Tibial artery (tissue), 4 donors: ENCODE results near the gene ZBTB16.

Experiments used
- DNase-seq, 2 donors: peaks; one replicate each; pipeline ENCODE4 v3.0.0-alpha.2; 2019
- H3K27ac ChIP-seq, 2 donors: fragments of 200-600 bp; sonication (generic) in 1 of 2; 1 replicate in 1 of 2; 2 replicates in 1 of 2; pipeline ENCODE4 v1.5.1; 2018 to 2019; ENCODE audit warnings: mild to moderate bottlenecking in 1 of 2
- H3K27me3 ChIP-seq, 2 donors: fragments of 200-600 bp; sonication (generic) in 1 of 2; one replicate each; pipeline versions ENCODE4 v1.5.1 to v1.6.0; 2016 to 2019
- H3K36me3 ChIP-seq, 3 donors: fragments of 200-600 bp; sonication (generic) in 2 of 3; one replicate each; pipeline ENCODE4 v1.5.1; 2016 to 2019; ENCODE audit warnings: mild to moderate bottlenecking in 2 of 3
- H3K4me1 ChIP-seq, 4 donors: fragments of 200-600 bp; sonication (generic) in 2 of 4; 1 replicate in 3 of 4; 2 replicates in 1 of 4; pipeline ENCODE4 v1.5.1; 2016 to 2019
- H3K4me3 ChIP-seq, 2 donors: fragments of 200-600 bp; sonication (generic) in 1 of 2; 1 replicate in 1 of 2; 2 replicates in 1 of 2; pipeline ENCODE4 v1.5.1; 2018 to 2019; ENCODE audit warnings: mild to moderate bottlenecking in 2 of 2
- H3K9me3 ChIP-seq, 3 donors: fragments of 200-600 bp; sonication (generic) in 1 of 3; one replicate each; pipeline ENCODE4 v1.5.1; 2016 to 2019
- intact Hi-C: fragments of 100-400 bp; cut with DNase I; formaldehyde crosslinking; loops from one replicate; pipeline ENCODE4 v1.15.0; 2023; ENCODE audit warnings: low total_unique reads
- TF ChIP-seq, protein P1 (sequence below), 2 experiments: fragments of 200-600 bp in 1 of 2; fragments of 450-650 bp in 1 of 2; IDR thresholded peaks; one replicate each; pipeline ENCODE4 v1.5.1; 2017 to 2019; ENCODE audit warnings: antibody characterized with exemption in 2 of 2, mild to moderate bottlenecking in 1 of 2, moderate library complexity in 1 of 2

Gene ZBTB16

GRCh38 chr11:114057605-114058004, 1.9 kb upstream of the ZBTB16 start:
- Histone ChIP-seq H3K4me1 (peaks cover 0 to 25% (median 14%) of the 10 kb centered on the region in 4 donors), H3K27me3 (no peaks in the 10 kb centered on the region), H3K36me3 (peaks cover 18 to 25% (median 23%) of the 10 kb centered on the region in 3 donors), H3K9me3 (no peaks in the 10 kb centered on the region), H3K4me3 (peak overlapping the region in 1 of 2 donors; percentile 99), H3K27ac (peak overlapping the region; percentile 97 to 98)
- TF ChIP-seq, protein P1, sequence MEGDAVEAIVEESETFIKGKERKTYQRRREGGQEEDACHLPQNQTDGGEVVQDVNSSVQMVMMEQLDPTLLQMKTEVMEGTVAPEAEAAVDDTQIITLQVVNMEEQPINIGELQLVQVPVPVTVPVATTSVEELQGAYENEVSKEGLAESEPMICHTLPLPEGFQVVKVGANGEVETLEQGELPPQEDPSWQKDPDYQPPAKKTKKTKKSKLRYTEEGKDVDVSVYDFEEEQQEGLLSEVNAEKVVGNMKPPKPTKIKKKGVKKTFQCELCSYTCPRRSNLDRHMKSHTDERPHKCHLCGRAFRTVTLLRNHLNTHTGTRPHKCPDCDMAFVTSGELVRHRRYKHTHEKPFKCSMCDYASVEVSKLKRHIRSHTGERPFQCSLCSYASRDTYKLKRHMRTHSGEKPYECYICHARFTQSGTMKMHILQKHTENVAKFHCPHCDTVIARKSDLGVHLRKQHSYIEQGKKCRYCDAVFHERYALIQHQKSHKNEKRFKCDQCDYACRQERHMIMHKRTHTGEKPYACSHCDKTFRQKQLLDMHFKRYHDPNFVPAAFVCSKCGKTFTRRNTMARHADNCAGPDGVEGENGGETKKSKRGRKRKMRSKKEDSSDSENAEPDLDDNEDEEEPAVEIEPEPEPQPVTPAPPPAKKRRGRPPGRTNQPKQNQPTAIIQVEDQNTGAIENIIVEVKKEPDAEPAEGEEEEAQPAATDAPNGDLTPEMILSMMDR (IDR thresholded peaks at IDR 0.05) = no peak
- intact Hi-C loops = loop anchor here (5.0 kb wide), 1 partner anchor 65 kb away; no protein-coding TSS in a partner anchor
- no peak for DNase-seq

GRCh38 chr11:114058026-114058706, 1.3 kb upstream of the ZBTB16 start:
- H3K27ac ChIP-seq = peak overlapping the region; percentile 97 to 98
- H3K27me3 ChIP-seq = no peaks in the 10 kb centered on the region
- TF ChIP-seq, protein P1 (IDR thresholded peaks at IDR 0.05) = no peak
- peak in 1 of 2 donors; percentile 80 for DNase-seq
- intact Hi-C loops = loop anchor here (5.0 kb wide), 1 partner anchor 66 kb away; no protein-coding TSS in a partner anchor
- H3K4me3 ChIP-seq = peak overlapping the region; percentile 94 to 99
- no peaks in the 10 kb centered on the region for H3K9me3 ChIP-seq
- H3K36me3 ChIP-seq = peaks cover 20 to 31% (median 27%) of the 10 kb centered on the region in 3 donors
- H3K4me1 ChIP-seq = peaks cover 0 to 30% (median 17%) of the 10 kb centered on the region in 4 donors

DNA sequence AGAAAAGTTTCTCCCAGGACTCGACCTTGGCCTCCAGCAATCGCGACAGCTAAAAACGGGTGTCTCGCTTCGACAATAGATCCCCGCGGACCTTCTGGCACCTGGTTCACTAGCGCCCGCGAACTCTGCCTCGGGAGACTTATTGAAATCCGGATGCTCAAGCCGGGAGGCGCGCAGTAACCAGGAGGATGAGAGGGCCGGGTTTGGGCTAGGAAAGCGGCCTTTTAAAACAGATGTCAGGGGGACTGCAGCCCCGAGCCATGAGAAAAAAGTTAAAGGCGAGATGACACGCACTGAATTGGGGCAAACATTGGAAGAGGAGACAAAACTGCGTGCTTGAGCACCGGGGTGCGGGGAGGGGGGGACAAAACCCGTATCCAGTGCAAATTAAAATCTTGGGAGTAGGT, 637 bp upstream of the ZBTB16 start:
- DNase-seq = peak in 1 of 2 donors; percentile 78

DNA sequence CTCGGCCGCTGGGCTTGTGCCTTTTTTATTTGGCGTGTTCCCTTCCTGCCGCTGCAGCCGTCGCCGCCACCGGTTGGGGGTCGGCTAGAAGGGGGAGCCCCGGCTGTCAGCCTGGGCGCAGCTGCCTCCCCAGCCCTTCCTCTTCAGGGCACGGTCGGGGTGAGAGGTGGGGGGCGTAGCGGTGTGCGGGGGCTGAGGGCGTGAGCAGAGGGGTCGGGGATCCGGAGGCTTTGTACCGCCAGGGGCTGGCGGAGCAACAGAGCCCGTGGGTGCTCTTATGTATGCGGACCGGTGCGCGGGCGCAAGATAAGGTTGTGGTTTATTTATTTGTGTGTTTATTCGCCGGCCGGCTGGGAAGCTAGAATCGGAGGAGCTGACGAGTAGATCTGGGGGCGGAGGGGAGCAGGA, 477 bp downstream of the ZBTB16 start:
- intact Hi-C loops = loop anchor here (5.0 kb wide), 3 partner anchors 68 to 197 kb away; no protein-coding TSS in a partner anchor
- peak overlapping the region; percentile 94 to 99 for H3K4me3 ChIP-seq
- peaks cover 39 to 49% (median 46%) of the 10 kb centered on the region in 3 donors for H3K36me3 ChIP-seq
- H3K9me3 ChIP-seq = no peaks in the 10 kb centered on the region
- peaks cover 0 to 48% (median 31%) of the 10 kb centered on the region in 4 donors for H3K4me1 ChIP-seq
- peak overlapping the region; percentile 97 to 98 for H3K27ac ChIP-seq
- H3K27me3 ChIP-seq = no peaks in the 10 kb centered on the region
- DNase-seq = no peak
- TF ChIP-seq, protein P1 (IDR thresholded peaks at IDR 0.05) = no peak

More for the DNA sequence above, 637 bp upstream of the ZBTB16 start:
- intact Hi-C loops = loop anchor here (5.0 kb wide), 1 partner anchor 67 kb away; no protein-coding TSS in a partner anchor
- peaks cover 0 to 37% (median 23%) of the 10 kb centered on the region in 4 donors for H3K4me1 ChIP-seq
- no peaks in the 10 kb centered on the region for H3K27me3 ChIP-seq
- peak overlapping the region; percentile 97 to 98 for H3K27ac ChIP-seq
- TF ChIP-seq, protein P1 (IDR thresholded peaks at IDR 0.05) = no peak
- H3K36me3 ChIP-seq = peaks cover 27 to 38% (median 34%) of the 10 kb centered on the region in 3 donors
- no peaks in the 10 kb centered on the region for H3K9me3 ChIP-seq
- peak overlapping the region; percentile 94 to 99 for H3K4me3 ChIP-seq

DNA sequence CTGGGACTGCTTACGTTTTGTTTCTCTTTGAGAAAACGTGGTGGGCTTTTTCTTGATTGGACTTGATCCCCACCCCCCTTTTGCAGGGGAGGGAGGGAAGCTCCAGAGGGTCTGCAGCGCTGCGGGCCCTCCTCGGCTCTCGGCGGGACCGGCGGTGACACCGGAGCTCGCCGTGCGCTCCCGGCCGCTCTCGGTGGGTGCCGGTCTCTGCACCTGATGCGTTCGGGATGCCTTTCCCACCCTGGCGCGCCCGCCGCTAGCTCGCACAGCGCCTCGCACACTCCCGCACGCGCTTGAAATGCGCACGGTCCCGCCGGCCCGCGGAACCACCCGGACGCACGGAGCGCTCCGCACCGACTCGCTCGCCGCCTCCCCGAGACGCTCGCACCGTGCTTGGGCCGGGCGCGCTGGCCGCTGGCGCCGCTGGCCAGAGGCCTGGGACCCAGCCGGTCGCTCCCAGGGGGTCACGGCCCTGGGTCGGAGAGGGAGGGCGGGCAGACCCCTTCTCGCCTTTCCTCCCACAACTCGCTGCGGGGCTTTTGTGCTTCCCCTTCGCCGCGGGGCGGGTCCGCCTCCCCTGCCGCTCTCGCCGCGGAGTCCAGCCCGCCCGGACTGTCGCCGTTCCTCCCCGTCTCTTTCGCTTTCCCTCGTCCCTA, 1.0 kb downstream of the ZBTB16 start:
- H3K27me3 ChIP-seq = no peaks in the 10 kb centered on the region
- H3K4me1 ChIP-seq = peaks cover 0 to 53% (median 33%) of the 10 kb centered on the region in 4 donors

More for the DNA sequence above, 1.0 kb downstream of the ZBTB16 start:
- Histone ChIP-seq H3K4me3 (peak overlapping the region; percentile 94 to 99), H3K27ac (peak overlapping the region; percentile 97 to 98), H3K9me3 (no peaks in the 10 kb centered on the region), H3K36me3 (peaks cover 44 to 55% (median 51%) of the 10 kb centered on the region in 3 donors)
- DNase-seq = no peak
- TF ChIP-seq, protein P1 (IDR thresholded peaks at IDR 0.05) = no peak
- intact Hi-C loops = loop anchor here (5.0 kb wide), 2 partner anchors 122 to 197 kb away; no protein-coding TSS in a partner anchor
